Suprapubic skin (tissue), 4 donors: ENCODE measurements around the gene VTI1A. TPM values are rescaled to one million over a fixed set of nuclear protein-coding genes. Genes with fewer than 3 reads are reported as not detected.

Experiments
- DNase-seq, 2 donors: peaks; one replicate each; pipeline ENCODE4 v3.0.0-alpha.2; 2019; ENCODE audit warnings: low spot score in 2 of 2
- H3K27ac ChIP-seq: fragments of 200-600 bp; sonication (generic); one replicate; pipeline ENCODE4 v1.5.1; 2019
- H3K27me3 ChIP-seq: fragments of 200-600 bp; sonication (generic); one replicate; pipeline ENCODE4 v1.5.1; 2019
- H3K36me3 ChIP-seq: fragments of 200-600 bp; sonication (generic); one replicate; pipeline ENCODE4 v1.5.1; 2019
- H3K4me1 ChIP-seq: fragments of 200-600 bp; sonication (generic); one replicate; pipeline ENCODE4 v1.5.1; 2019
- H3K4me3 ChIP-seq: fragments of 200-600 bp; sonication (generic); one replicate; pipeline ENCODE4 v1.5.1; 2019; ENCODE audit warnings: mild to moderate bottlenecking
- H3K9me3 ChIP-seq: fragments of 200-600 bp; sonication (generic); one replicate; pipeline ENCODE4 v1.5.1; 2019
- EP300 ChIP-seq: sonication (generic); formaldehyde crosslinking; IDR thresholded peaks from one replicate; pipeline ENCODE4 v1.6.1; 2017; ENCODE audit warnings: antibody characterized with exemption
- POLR2A ChIP-seq, 2 donors: fragments of 450-650 bp; IDR thresholded peaks; one replicate each; pipeline ENCODE4 v1.6.1; 2017; ENCODE audit warnings: antibody characterized with exemption in 2 of 2, mild to moderate bottlenecking in 2 of 2, moderate library complexity in 2 of 2
- POLR2AphosphoS5 ChIP-seq, 3 donors: sonication (generic); formaldehyde crosslinking; IDR thresholded peaks; one replicate each; pipeline ENCODE4 v1.6.1; 2017; ENCODE audit warnings: antibody characterized with exemption in 3 of 3
- WGBS: methylation state at CpG from one replicate; pipeline ENCODE4 v1.1.5; 2018; 5-methylcytosine and 5-hydroxymethylcytosine counted together
- total RNA-seq, 4 donors: library from RNA; depleted of rRNA; stranded (reverse); fragments of >200 nt; gene quantifications; one replicate each; pipeline ENCODE4 v1.1.0, GENCODE V29; 2016
- TF ChIP-seq, protein P1 (sequence below), 2 donors: fragments of 200-600 bp in 1 of 2; fragments of 450-650 bp in 1 of 2; sonication (generic) in 1 of 2; IDR thresholded peaks; one replicate each; pipeline ENCODE4 v1.5.1; 2016 to 2019; ENCODE audit warnings: antibody characterized with exemption in 2 of 2, mild to moderate bottlenecking in 1 of 2, moderate library complexity in 1 of 2

Gene VTI1A
- total RNA-seq, 4 donors from 2014 or later: 43.0 to 81.0 (median 49.2) TPM

- no peak overlapping the region for H3K4me3 ChIP-seq
- no peaks in the 10 kb centered on the region for H3K27me3 ChIP-seq
- WGBS: 98% methylated on average over 7 of the region's 7 CpGs
- no peak for DNase-seq
- H3K36me3 ChIP-seq: no peaks in the 10 kb centered on the region
- H3K4me1 ChIP-seq: no peaks in the 10 kb centered on the region
- TF ChIP-seq, protein P1, sequence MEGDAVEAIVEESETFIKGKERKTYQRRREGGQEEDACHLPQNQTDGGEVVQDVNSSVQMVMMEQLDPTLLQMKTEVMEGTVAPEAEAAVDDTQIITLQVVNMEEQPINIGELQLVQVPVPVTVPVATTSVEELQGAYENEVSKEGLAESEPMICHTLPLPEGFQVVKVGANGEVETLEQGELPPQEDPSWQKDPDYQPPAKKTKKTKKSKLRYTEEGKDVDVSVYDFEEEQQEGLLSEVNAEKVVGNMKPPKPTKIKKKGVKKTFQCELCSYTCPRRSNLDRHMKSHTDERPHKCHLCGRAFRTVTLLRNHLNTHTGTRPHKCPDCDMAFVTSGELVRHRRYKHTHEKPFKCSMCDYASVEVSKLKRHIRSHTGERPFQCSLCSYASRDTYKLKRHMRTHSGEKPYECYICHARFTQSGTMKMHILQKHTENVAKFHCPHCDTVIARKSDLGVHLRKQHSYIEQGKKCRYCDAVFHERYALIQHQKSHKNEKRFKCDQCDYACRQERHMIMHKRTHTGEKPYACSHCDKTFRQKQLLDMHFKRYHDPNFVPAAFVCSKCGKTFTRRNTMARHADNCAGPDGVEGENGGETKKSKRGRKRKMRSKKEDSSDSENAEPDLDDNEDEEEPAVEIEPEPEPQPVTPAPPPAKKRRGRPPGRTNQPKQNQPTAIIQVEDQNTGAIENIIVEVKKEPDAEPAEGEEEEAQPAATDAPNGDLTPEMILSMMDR (IDR thresholded peaks at IDR 0.05): no peak
- no peak for TF ChIP-seq EP300
- TF ChIP-seq POLR2A (IDR thresholded peaks at IDR 0.05): no peak
- no peak for TF ChIP-seq POLR2AphosphoS5 (IDR thresholded peaks at IDR 0.05)
- no peak overlapping the region for H3K27ac ChIP-seq
- H3K9me3 ChIP-seq: no peaks in the 10 kb centered on the region
Measured at GRCh38 chr10:112695539-112695938, 248.5 kb downstream of the VTI1A start.

DNA sequence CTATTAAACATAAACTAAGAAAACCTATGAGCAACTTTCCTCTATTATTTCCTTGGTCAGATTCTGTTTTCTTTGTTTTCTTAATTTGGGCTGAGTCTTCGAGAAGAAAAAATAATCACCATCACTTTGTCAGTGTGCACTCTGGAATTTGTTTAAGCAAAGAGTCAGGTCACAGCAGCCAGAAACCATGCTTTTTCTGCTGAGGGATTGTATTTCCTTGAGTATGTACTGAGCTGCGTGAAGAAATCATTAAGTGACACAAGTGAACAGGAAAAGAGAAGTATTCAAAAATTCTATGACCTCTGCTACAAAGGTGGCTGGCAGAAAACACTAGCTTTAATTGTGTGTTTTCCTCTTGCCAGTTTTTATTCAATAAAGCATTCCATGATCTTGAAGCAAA, 249.6 kb downstream of the VTI1A start:
- H3K27ac ChIP-seq: no peak overlapping the region
- H3K36me3 ChIP-seq: no peaks in the 10 kb centered on the region
- no peak overlapping the region for H3K4me3 ChIP-seq
- no peaks in the 10 kb centered on the region for H3K27me3 ChIP-seq
- no peak for TF ChIP-seq POLR2AphosphoS5 (IDR thresholded peaks at IDR 0.05)
- TF ChIP-seq, protein P1 (IDR thresholded peaks at IDR 0.05): no peak
- TF ChIP-seq EP300: no peak
- TF ChIP-seq POLR2A (IDR thresholded peaks at IDR 0.05): no peak
- WGBS: 64% methylated on average over 2 of the region's 2 CpGs
- H3K9me3 ChIP-seq: no peaks in the 10 kb centered on the region
- H3K4me1 ChIP-seq: no peaks in the 10 kb centered on the region
- DNase-seq: no peak

GRCh38 chr10:112698133-112698817, 251.3 kb downstream of the VTI1A start:
- DNase-seq: no peak
- H3K4me3 ChIP-seq: no peak overlapping the region
- no peaks in the 10 kb centered on the region for H3K9me3 ChIP-seq
- 78% methylated on average over 7 of the region's 7 CpGs for WGBS
- H3K27me3 ChIP-seq: no peaks in the 10 kb centered on the region
- H3K27ac ChIP-seq: no peak overlapping the region
- no peaks in the 10 kb centered on the region for H3K36me3 ChIP-seq
- H3K4me1 ChIP-seq: no peaks in the 10 kb centered on the region
- TF ChIP-seq, protein P1 (IDR thresholded peaks at IDR 0.05): no peak
- TF ChIP-seq POLR2AphosphoS5 (IDR thresholded peaks at IDR 0.05) (no peak), POLR2A (IDR thresholded peaks at IDR 0.05) (no peak), EP300 (no peak)

GRCh38 chr10:112698818-112699164, 251.8 kb downstream of the VTI1A start:
- TF ChIP-seq EP300 (no peak), POLR2AphosphoS5 (IDR thresholded peaks at IDR 0.05) (no peak), POLR2A (IDR thresholded peaks at IDR 0.05) (no peak)
- TF ChIP-seq, protein P1 (IDR thresholded peaks at IDR 0.05): no peak

GRCh38 chr10:112700215-112700671, 253.2 kb downstream of the VTI1A start:
- Histone ChIP-seq H3K4me1 (no peaks in the 10 kb centered on the region), H3K27me3 (no peaks in the 10 kb centered on the region), H3K36me3 (no peaks in the 10 kb centered on the region), H3K27ac (no peak overlapping the region), H3K4me3 (no peak overlapping the region), H3K9me3 (no peaks in the 10 kb centered on the region)
- no peak for DNase-seq
- TF ChIP-seq, protein P1 (IDR thresholded peaks at IDR 0.05): no peak
- TF ChIP-seq POLR2AphosphoS5 (IDR thresholded peaks at IDR 0.05): no peak

More at GRCh38 chr10:112698818-112699164, 251.8 kb downstream of the VTI1A start:
- WGBS: 62% methylated on average over 5 of the region's 5 CpGs
- Histone ChIP-seq H3K9me3 (no peaks in the 10 kb centered on the region), H3K36me3 (no peaks in the 10 kb centered on the region), H3K4me1 (no peaks in the 10 kb centered on the region), H3K27ac (no peak overlapping the region), H3K4me3 (no peak overlapping the region), H3K27me3 (no peaks in the 10 kb centered on the region)
- no peak for DNase-seq
